HUES48 (cell line): ENCODE data around the gene ANAPC15.
"Not testable (repeated sequence)": the region's sequence is repeated elsewhere in the genome, so short reads cannot be mapped to it uniquely, and the experiment has no call there.

Source experiments
- H3K27ac ChIP-seq: one replicate; pipeline ENCODE4 v1.7.0; 2013; ENCODE audit warnings: low read depth, low read length, inconsistent platforms
- H3K27me3 ChIP-seq: 2 replicates; pipeline ENCODE4 v1.6.1; 2013; ENCODE audit warnings: mild to moderate bottlenecking, low read length; ENCODE audit not compliant: control insufficient read depth, insufficient read depth
- H3K36me3 ChIP-seq: 2 replicates; pipeline ENCODE4 v1.6.1; 2013; ENCODE audit warnings: low read length; ENCODE audit not compliant: control insufficient read depth, insufficient read depth
- H3K4me1 ChIP-seq: 2 replicates; pipeline ENCODE4 v1.6.1; 2013; ENCODE audit warnings: mild to moderate bottlenecking, low read length; ENCODE audit not compliant: control insufficient read depth, insufficient read depth
- H3K4me3 ChIP-seq: 2 replicates; pipeline ENCODE4 v1.5.1; 2013; ENCODE audit warnings: mild to moderate bottlenecking, low read depth, low read length
- H3K9ac ChIP-seq: 2 replicates; pipeline ENCODE4 v1.6.1; 2013; ENCODE audit warnings: mild to moderate bottlenecking, low read depth, low read length, moderate library complexity
- H3K9me3 ChIP-seq: 2 replicates; pipeline ENCODE4 v1.6.1; 2013; ENCODE audit warnings: low read length; ENCODE audit not compliant: control insufficient read depth, insufficient read depth

The ANAPC15 gene

DNA sequence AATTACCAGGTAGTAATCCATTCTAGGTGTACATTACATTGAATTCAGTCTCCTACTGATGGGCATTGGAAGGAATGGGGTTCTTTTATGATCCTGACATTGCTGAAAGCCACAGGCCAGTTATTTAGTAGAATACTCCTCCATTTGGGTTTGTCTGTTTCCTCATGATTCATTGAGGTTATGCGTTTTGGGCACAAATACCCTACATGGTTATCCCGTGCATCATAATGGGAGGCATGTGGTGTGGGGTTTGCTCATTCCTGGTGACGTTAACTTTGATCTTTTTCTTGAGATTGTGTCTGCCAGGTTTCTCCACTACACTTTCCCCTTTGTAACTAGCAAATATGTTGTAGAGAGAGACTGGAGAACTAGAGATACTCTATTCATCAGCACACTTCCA is 28.6 kb upstream of the ANAPC15 start:
- Histone ChIP-seq H3K9me3 (no peaks in the 10 kb centered on the region), H3K27ac (no peak overlapping the region), H3K9ac (no peak overlapping the region), H3K4me3 (no peak overlapping the region), H3K27me3 (no peaks in the 10 kb centered on the region), H3K36me3 (no peaks in the 10 kb centered on the region), H3K4me1 (peaks cover 4% of the 10 kb centered on the region; the same call in 1 of the 2 replicates)

- Histone ChIP-seq H3K4me1 (peaks cover 4% of the 10 kb centered on the region; the same call in 1 of the 2 replicates), H3K36me3 (no peaks in the 10 kb centered on the region), H3K9me3 (no peaks in the 10 kb centered on the region), H3K9ac (no peak overlapping the region), H3K27me3 (no peaks in the 10 kb centered on the region), H3K27ac (no peak overlapping the region), H3K4me3 (no peak overlapping the region)
These were observed 28.2 kb upstream of the ANAPC15 start for GRCh38 chr11:72140661-72141060.

DNA sequence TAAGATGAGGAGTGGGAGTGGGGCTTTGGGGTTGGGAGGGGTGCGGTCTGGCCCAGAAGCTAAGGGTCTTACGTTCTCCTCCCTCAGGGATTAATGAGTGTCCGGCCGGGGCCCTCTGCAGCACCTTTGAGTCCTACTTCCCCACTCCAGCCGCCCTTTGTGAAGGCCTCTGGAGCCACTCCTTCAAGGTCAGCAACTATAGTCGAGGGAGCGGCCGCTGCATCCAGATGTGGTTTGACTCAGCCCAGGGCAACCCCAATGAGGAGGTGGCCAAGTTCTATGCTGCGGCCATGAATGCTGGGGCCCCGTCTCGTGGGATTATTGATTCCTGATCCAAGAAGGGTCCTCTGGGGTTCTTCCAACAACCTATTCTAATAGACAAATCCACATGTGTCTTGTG is 27.0 kb upstream of the ANAPC15 start:
- Histone ChIP-seq H3K4me3 (no peak overlapping the region), H3K27ac (no peak overlapping the region), H3K36me3 (no peaks in the 10 kb centered on the region), H3K9ac (no peak overlapping the region), H3K9me3 (no peaks in the 10 kb centered on the region), H3K27me3 (no peaks in the 10 kb centered on the region), H3K4me1 (peaks cover 4% of the 10 kb centered on the region; the same call in 1 of the 2 replicates)

DNA sequence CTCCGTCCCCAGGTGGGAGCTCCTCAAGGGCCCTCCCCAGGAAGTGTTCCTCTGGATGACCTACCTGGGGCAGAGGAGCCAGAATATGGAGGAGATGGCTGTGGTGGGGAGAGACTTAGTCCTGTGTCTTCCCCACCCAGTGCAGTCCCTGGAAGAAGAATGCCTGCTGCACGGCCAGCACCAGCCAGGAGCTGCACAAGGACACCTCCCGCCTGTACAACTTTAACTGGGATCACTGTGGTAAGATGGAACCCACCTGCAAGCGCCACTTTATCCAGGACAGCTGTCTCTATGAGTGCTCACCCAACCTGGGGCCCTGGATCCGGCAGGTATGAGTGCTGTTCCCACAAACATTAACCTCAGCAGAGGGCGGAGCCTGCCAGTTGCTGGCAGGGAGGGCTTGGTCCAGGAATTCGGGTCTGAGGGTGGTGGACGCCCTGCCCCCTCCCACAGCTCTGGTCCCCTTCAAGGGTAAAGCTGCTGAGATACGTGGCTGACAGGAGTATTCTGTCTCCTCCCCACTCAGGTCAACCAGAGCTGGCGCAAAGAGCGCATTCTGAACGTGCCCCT is 26.4 kb upstream of the ANAPC15 start:
- Histone ChIP-seq H3K4me3 (no peak overlapping the region), H3K36me3 (no peaks in the 10 kb centered on the region), H3K27ac (no peak overlapping the region), H3K9ac (no peak overlapping the region), H3K27me3 (no peaks in the 10 kb centered on the region), H3K4me1 (peaks cover 4% of the 10 kb centered on the region; the same call in 1 of the 2 replicates), H3K9me3 (no peaks in the 10 kb centered on the region)

GRCh38 chr11:72136684-72137262 is 24.3 kb upstream of the ANAPC15 start:
- Histone ChIP-seq H3K36me3 (no peaks in the 10 kb centered on the region), H3K9ac (no peak overlapping the region), H3K9me3 (no peaks in the 10 kb centered on the region), H3K4me3 (no peak overlapping the region), H3K27me3 (peaks cover 5% of the 10 kb centered on the region; the same call in 1 of the 2 replicates), H3K4me1 (peaks cover 4% of the 10 kb centered on the region; the same call in 1 of the 2 replicates), H3K27ac (no peak overlapping the region)

GRCh38 chr11:72135891-72136683 is 23.6 kb upstream of the ANAPC15 start:
- Histone ChIP-seq H3K4me3 (no peak overlapping the region), H3K27me3 (peaks cover 5% of the 10 kb centered on the region; the same call in 1 of the 2 replicates), H3K9ac (no peak overlapping the region), H3K27ac (no peak overlapping the region), H3K9me3 (no peaks in the 10 kb centered on the region), H3K36me3 (no peaks in the 10 kb centered on the region), H3K4me1 (peaks cover 2% of the 10 kb centered on the region; the same call in 1 of the 2 replicates)

DNA sequence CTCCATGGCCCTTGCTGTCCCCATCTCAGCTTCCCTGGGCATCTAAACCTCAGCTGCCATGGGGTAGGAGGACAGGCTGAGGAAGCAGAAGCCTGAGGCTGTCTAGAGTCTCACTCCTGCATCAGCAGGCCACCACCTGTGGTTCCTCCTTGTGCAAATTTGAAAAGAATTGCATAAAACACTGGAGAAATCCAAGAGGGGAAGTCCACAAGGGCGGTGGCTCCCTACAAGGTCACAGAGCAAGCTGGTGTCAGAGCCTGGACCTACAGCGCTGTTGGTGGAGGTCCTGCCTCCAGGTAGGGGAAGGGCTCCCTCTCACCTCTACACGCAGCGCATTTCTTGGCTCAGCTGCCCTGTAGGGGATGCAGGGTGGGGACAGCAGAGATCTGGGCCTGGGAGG is 23.0 kb upstream of the ANAPC15 start, which contains the start of gene FOLR3:
TSS of gene FOLR3 (plus strand) at position 253 of the 400 bp plus-strand sequence. CDS start 228 bp downstream, outside the sequence.
- H3K27ac ChIP-seq, H3K36me3 ChIP-seq, H3K9me3 ChIP-seq, H3K9ac ChIP-seq, H3K4me1 ChIP-seq, H3K27me3 ChIP-seq, H3K4me3 ChIP-seq: not testable (repeated sequence)

- Histone ChIP-seq H3K9ac (no peak overlapping the region), H3K4me3 (no peak overlapping the region), H3K36me3 (no peaks in the 10 kb centered on the region), H3K27ac (no peak overlapping the region), H3K9me3 (peaks cover 17% of the 10 kb centered on the region), H3K4me1 (no peaks in the 10 kb centered on the region), H3K27me3 (peaks cover 5% of the 10 kb centered on the region; the same call in 1 of the 2 replicates)
These were observed 20.2 kb upstream of the ANAPC15 start for GRCh38 chr11:72132646-72133045.

- Histone ChIP-seq H3K9ac (no peak overlapping the region), H3K9me3 (peaks cover 22% of the 10 kb centered on the region), H3K27me3 (peaks cover 5% of the 10 kb centered on the region; the same call in 1 of the 2 replicates), H3K4me3 (no peak overlapping the region), H3K27ac (no peak overlapping the region), H3K4me1 (no peaks in the 10 kb centered on the region), H3K36me3 (no peaks in the 10 kb centered on the region)
These were observed 16.9 kb upstream of the ANAPC15 start for GRCh38 chr11:72129381-72129780.

DNA sequence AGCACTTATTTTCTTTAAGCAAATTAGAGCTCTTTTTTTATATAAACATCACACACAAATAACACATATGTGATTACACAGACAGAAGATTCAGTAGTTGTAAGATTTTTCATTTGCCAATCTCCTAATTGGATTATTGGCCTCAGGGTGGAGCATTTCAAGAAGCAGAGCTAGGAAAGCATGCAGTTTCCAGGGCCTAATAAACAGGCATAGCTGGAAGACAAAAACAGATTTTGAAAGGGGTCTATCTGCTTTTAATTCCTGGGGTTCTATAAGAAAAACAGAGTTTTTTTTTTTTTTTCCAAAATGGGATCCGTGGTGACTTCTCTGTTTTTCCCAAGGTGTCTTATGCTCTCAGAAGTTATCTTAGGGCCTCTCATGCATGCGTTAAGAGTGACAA is 15.4 kb upstream of the ANAPC15 start:
- H3K27me3 ChIP-seq, result peaks cover 5% of the 10 kb centered on the region; the same call in 1 of the 2 replicates
- H3K9ac ChIP-seq, result no peak overlapping the region
- no peak overlapping the region for H3K4me3 ChIP-seq
- no peaks in the 10 kb centered on the region for H3K4me1 ChIP-seq
- H3K27ac ChIP-seq, result no peak overlapping the region
- no peaks in the 10 kb centered on the region for H3K36me3 ChIP-seq
- peaks cover 25% of the 10 kb centered on the region for H3K9me3 ChIP-seq

DNA sequence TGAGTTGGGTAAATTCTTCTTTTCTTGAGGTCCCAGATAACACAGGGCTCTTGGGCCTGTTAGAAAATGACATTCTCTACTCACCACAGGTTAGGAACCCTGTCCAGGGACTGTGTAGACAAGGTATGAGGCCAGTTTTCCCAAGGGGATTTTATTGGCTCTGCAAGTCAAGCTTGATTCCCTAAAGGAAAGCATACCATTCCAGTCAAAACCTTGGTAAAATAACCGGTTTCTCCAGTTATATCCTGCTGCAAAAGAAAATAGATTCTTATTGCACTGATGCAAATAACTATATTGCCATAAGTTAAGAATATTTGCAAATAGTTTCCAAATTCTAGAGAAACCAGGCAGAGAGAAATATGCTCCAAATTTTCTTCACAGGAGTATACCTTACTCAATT is 13.5 kb upstream of the ANAPC15 start:
- H3K36me3 ChIP-seq, result no peaks in the 10 kb centered on the region
- no peak overlapping the region for H3K27ac ChIP-seq
- H3K27me3 ChIP-seq, result no peaks in the 10 kb centered on the region
- H3K4me1 ChIP-seq, result no peaks in the 10 kb centered on the region
- H3K9me3 ChIP-seq, result peaks cover 25% of the 10 kb centered on the region
- H3K4me3 ChIP-seq, result no peak overlapping the region
- no peak overlapping the region for H3K9ac ChIP-seq
